ENCODE measurements around the gene EXOG.

Gene EXOG

DNA sequence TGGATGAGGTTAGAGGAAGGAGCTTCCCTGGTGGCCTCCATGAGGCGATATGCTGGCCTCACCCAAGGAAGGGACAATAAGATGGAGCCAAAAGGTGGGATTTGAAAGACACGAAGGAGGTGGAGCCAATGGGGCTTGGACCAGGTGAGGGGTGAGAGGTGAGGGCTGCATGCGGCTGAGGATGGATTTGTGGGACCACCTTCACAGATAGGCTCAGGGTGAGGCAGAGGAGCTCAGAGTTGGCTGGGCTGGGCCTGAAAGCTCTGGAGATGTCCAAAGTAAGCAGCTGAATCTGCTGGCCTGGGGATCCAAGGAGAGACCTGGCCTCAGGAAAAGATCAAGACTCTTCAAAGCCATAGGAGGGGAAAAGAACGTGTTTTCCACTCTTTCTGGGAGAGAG, 49.8 kb downstream of the EXOG start:
- DNase-seq (ENCODE audit: low read depth in 2 of 2): no peak

DNA sequence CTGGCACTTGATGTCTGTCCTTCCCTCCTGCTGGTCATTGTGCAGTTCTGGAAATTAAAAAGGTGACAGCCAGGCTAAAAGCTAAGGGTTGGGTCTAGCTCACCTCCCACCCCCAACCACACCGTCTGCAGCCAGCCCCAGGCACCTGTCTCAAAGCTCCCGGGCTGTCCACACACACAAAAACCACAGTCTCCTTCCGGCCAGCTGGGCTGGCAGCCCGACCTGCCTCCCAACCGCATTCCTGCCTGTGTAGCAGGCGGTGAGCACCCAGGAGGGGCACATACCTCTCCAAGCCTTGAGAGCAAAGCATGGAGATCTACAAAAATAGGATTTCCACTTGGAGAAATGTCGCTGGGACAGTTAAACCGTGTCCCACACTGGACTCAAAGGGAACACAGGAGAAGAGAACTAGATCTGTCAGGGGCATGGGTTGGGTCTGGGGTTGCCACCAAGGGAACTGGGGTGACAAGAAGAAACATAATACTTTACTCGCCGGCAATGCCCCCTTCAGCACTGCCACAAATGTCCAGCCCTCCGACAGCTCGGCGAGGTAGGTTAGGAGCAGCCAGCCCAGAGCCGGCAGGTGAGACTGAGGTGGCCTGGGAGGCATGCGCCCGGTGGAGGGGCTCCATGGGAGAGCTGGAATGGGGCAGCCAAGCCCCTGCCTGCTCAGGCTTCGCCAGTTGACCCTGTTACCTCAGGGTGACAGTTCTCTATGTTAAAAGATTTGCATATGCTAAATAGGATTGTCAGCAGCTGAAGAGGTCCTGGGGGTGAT, 52.2 kb downstream of the EXOG start:
- DNase-seq (ENCODE audit: low read depth in 2 of 2): no peak

DNA sequence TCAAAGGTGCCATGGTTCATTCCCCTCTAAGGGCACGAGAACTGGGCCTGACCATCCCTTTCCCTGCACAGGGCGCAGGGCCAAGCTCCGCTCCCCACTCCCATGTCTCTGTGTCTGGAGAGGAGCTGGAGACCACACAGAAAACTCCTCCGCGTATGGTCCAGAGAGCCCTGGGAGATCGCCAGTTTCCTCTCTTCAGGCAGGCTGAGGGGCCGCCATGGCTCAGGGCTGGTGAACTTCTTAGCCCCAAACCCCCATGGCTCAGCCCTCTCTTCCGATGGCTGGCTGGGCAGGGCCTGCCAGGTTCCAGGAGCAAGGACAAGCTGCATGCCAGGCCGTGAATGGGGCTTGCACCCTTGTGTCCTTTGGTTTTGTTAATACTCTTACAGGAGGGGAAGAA, 52.9 kb downstream of the EXOG start:
- DNase-seq (ENCODE audit: low read depth in 2 of 2): no peak

DNA sequence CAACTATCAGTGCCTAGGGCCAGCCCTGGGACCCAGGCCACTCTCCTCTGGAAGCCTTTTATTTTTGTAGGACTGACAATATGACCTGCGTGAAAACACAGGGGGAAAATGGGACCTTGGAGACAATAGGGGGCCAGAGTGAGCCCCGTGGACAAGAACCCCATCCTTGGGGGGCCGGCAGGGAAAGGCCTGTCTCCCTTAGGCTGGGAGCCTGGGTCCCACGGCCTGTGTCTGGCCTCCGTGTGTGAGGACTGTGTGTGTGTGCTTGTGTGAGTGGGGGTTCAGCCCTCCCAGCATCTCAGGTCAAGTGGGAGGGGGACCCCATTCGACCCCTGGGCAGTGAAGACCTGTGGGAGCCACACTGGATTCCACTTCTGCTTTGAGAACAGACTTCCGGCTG, 53.3 kb downstream of the EXOG start:
- no peak for DNase-seq (ENCODE audit: low read depth in 2 of 2)

DNA sequence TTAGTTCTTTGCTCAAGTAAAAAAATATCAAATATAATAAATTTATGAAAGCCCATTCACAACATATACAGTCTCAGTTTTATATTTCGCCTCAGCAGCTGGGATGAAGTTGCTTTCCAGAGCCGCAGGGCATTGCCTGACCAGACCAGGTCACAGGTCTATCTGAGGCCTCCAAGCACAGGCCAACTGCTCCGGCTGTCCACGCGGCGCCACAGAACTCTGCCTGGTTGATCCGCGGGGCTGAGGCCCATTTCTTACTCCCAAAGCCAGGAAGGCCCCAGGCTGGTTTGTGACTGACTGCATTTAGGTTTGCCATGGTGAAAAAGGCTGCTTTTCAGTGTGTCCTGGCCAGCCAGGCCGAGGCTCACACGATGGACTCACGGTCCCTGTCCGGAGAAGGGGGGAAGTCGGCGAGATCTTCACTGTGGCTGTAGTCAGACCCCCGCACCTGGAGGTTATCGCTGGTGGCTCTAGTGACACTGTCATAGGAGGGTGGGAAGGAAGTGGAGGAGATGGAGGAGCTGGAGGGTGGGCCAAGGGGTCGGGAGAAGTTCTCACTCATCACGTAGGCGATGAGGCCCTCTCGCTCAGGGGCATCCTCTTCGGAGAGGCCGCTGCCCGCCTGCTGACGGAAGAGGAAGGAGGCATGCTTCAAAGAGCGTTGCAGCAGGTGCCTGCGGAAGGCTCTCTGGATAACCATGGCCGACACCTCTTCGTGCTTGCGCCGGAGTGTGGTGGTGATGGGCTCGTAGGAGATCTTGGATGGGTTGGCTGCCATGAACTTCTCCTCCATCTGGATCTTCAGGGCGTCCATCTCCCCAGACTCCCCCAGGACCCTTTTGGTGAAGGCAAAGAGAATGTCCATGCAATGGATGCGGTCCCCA, 54.1 kb downstream of the EXOG start:
- DNase-seq (ENCODE audit: low read depth in 2 of 2): no peak

DNA sequence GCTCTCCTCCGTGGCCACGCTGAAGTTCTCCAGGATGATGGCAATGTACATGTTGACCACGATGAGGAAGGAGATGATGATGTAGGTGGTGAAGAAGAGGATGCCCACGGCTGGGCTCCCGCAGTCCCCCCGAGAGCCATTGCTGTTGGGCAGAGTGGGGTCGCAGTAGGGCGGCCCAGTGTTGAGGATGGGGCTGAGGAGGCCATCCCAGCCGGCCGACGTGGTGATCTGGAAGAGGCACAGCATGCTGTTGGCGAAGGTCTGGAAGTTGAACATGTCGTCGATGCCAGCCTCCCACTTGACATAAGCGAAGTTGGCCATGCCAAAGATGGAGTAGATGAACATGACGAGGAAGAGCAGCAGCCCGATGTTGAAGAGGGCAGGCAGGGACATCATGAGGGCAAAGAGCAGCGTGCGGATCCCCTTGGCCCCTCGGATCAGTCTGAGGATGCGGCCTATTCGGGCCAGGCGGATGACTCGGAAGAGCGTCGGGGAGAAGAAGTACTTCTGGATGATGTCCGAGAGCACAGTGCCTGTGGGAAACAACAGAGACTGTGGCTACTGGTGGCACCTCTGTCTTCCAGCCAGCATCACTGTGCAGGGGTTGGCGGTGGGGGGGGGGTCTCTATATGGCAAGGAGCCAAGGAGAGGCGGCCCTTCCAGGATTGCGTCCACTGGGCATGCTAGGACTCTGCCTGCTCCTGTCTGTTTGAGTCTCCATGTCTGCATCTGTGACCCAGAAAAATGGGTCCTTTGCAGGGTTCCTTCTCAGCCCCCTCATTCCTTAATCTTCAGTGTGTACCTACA, 55.1 kb downstream of the EXOG start:
- no peak for DNase-seq (ENCODE audit: low read depth in 2 of 2)

DNA sequence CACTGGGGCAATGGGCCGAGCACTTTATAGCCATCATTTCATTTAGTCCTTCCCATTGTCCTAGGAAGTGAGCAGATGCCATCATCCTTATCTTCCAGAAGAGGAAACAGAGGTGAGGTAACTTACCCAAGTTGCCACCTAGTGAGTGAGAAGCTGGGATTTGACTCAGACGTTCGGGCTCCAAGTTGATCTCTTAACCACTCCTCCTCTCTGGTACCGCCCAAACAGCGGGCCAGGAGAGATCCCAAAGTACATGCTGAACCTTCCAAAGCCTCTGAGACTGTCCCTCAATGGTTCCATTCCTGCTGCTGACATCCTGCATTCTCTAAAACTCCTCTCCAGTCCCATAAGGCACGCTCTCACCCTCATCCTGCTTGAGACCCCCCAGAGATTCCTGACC, 56.2 kb downstream of the EXOG start:
- DNase-seq (ENCODE audit: low read depth in 2 of 2): no peak

DNA sequence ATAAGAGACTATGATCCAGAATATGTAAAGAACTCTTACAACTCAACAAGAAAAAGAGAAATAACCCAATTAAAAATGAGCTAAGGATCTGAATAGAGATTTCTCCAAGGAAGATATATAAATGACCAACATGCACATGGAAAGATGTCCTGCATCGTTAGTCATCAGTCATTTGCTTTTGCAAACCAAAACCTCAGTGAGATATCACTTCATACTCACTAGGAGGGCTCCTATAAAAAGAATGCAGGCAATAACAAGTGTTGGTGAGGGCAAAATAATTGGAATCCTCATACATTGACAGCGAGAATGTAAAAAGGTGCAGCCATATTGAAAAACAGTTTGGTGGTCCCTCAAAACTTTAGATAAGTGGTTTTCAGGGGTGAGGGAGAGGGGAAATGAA, 56.9 kb downstream of the EXOG start:
- no peak for DNase-seq (ENCODE audit: low read depth in 2 of 2)

DNA sequence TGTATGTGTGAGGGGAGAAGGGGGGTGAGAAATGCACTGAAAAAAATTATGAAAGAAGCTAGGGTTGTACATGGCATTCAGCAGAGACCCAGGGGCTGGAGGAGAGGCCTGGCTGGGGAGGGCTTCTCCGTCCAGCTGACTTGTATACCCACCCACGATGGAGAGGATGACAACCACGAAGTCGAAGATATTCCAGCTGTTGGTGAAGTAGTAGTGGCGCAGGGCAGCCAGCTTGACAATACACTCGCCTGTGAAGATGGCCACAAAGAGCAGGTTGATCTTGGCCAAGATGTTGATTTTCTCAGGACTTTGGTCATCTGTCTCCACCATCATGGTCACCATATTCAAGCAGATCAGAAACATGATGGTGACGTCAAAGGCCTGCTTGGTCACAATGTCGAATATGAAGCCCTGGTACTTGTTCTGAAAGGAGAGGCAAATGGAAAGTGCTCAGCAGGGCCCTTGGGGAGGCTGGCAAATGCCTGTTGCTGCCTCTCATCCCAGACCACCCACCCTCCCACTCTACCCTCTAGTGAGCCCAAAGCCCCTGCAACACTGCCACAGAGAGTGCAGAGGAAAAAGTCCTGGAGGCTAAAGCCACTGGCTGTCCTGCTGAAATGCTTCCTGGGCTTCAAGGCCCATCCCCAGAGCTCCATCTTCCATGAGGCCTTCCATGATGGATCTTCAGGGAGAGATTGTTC, 58.1 kb downstream of the EXOG start:
- no peak for DNase-seq (ENCODE audit: low read depth in 2 of 2)

DNA sequence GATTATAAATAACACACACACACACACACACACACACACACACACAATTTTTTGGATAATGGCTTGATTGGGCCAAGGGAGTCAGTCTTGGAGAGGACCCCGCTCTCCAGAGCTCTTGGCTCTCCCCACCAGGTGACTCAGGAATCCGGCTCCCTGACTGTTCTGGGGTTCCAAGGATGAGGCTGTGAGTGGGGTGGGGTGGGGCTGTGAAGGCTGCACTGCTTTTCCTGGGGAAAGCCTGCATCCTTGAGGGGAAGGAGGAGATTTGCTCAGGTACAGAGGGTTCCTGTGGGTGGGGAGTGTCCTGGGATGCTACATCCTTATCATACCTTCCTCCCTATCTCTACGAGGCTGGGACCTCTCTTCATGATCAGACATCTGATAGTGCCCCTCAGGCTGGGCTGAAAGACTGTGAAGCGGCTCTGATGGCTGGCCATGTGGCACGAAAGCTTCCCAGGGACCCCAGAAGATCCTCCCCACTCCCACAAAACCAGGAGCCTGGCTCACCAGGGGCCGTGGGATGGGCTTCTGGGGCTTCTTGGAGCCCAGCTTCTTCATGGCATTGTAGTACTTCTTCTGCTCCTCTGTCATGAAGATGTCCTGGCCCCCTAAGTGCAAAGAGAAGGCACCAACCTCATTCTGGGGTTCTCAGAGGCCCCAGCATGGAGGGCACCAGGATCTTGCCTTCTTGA, 59.2 kb downstream of the EXOG start:
- no peak for DNase-seq (ENCODE audit: low read depth in 2 of 2)

DNA sequence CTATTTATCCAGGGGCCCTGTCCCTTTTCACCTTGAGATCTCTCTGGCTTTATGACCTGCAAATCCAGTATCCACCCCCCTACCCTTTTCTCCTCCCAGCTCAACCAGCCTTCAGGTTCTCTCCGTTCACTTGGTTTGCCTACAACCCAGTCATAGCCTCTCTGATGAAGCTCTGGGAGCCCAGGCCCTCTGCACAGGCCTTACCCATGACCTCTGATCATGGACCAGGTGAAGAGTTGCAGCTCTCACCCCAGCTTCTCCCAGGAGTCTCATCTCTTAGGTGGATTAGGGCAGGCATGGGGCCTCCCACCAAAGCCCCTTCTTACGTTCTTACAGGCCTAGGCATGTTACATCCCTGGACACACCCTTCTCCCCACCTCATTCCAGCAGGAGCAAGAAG, 59.8 kb downstream of the EXOG start:
- no peak for DNase-seq (ENCODE audit: low read depth in 2 of 2)

DNA sequence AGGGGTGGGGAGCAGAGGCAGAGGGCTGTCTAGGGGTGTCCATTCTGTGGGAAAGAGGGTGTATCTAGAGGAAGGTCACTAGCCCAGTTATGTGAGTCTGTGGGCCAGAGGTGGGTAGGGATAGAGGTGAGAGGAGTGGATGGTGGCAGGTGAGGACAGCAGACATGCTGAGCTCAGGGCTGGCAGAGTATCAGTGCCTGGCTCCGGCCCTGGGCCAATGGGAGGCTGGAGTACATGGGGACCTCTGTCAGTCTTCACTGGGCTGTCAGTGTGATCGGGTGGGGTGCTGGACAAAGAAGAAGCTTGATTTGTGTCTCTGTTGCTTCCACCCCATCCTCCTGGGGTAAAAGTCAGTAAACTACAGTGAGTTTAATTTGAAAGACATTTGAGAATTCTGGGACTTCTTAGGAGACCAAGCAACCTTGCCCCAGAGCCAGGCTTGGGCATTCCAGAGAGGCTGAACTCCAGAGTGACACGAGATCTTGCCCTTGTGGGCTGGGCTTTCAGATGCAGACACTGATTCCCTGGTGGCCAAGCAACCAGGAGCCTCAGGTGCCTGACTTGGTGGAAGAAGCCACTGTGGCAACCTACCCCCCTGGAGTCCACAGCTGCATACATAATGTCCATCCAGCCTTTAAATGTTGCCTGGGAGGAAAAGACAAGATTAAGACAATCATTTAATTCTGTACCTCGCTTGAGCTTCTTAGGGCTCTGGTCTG, 60.7 kb downstream of the EXOG start:
- no peak for DNase-seq (ENCODE audit: low read depth in 2 of 2)

DNA sequence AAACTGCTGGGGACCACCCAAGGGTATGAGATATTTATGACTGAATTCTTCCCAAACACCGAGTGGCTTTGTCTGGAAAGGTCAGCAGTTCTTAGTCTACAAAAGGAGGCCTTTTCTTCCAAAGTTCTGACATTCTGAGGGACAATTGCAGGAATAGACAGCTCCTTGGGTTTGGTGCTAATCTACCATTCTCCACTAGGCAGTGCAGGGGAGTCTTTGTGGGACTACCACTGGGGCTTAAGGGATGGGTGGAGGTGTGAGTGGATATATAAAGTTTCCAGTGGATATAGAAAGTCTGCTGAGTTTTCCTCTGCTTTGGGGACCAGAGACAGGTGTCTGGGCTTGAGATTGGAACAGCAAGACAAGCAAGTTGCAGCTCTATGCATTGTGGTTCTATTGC, 62.7 kb downstream of the EXOG start:
- no peak for DNase-seq (ENCODE audit: low read depth in 2 of 2)

DNA sequence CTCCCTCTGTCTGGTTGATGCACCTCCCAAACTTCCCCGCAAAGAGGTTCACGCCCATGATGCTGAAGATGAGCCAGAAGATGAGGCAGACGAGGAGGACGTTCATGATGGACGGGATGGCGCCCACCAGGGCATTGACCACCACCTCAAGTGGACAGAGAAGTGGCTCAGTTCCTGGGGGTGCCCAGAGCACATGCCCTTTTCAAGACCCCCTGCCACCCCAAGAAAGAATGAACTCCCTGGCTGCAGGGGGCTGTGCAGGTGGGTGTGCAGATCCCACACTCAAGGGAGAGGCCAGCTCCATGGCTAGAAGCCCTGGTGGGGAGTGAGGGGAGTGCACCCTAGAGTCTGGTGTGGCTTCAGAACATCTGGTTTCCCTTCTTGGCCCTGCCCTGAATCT, 64.1 kb downstream of the EXOG start:
- no peak for DNase-seq (ENCODE audit: low read depth in 2 of 2)

DNA sequence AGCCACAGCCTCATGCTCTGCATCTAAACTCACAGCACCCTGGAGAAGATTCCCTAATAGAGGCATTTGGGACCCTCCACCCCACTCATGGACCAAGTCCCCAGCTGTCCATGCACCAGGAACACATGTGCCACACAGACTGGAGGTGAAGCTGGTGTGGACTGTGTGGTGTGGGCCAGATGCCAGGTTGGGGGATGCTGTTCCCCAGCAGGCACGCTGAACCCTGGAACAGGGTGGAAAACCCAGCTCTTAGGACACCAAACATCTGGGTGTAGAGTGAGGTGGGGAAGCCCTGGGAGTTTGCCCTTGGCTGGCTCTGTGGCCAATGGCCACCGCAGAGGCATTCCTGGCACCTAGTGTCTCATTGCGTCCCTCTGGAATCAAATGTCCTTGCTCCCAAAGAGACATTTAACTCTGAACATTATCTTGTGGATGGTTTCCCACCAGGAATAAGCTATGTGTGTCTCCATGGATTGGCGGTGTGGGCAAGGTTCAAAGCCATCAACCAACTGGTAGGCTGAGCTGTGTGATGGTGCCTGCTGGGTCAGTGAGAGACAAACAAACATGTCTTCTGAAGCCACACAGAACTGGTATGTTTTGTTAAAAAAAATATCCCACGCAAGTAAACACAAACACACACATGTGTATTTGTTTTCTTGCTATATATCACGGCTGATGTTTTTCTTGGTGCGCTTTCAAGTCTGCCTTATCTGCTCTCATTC, 65.0 kb downstream of the EXOG start:
- no peak for DNase-seq (ENCODE audit: low read depth in 2 of 2)

DNA sequence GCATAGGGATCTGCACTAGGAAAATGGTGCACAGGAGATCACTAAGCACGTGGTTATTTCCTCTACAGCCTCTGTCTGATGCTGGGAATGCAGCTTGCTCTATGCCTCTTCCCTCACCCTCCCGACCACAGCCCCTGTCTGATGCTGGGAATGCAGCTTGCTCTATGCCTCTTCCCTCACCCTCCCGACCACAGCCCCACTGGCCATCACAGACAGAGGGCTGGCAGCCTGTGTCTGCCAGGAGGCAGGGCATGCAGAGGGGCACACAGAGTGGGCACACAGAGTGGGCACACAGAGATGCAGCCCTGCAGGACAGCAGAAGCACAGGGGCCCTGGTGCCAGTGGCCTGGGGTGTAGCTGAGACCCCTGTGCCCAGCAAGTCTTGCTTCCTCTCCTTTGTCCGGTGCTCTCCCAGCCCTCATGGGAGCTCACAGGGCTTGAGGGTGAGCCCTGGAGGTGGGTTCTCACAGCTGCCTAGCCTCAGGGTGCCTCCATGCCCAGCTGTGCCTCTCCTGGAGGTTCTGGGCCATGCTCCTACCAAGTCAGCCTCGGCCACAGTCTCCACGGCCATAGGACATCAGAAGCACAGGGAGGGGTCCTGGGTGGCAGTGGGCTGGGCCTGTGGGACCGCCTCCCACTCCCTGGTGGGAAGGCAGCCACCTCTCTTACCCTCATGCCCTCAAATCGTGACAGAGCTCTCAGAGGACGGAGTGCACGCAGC, 65.8 kb downstream of the EXOG start:
- DNase-seq (ENCODE audit: low read depth in 2 of 2): no peak

DNA sequence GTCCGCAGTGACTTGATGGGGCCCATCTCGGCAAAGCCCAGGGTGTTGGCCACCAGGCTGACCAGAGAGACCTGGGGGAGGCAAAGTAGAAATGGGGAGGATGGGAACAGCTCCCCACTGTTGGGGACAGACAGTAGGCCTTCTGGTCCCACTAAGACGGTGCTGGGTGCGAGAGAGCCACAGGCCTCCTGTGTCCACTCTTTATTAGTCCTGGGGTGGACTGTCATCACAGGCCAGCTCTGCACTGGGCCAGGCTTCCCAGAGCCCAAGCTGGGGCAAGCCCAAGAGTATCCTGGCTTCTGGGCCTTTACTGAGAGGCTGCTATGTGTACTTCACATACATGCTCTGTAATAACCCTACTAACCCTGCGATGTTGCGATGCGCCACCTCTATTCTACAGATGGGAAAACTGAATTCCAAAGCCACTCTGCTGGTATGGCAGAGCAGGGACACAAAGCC, 66.4 kb downstream of the EXOG start:
- no peak for DNase-seq (ENCODE audit: low read depth in 2 of 2)

DNA sequence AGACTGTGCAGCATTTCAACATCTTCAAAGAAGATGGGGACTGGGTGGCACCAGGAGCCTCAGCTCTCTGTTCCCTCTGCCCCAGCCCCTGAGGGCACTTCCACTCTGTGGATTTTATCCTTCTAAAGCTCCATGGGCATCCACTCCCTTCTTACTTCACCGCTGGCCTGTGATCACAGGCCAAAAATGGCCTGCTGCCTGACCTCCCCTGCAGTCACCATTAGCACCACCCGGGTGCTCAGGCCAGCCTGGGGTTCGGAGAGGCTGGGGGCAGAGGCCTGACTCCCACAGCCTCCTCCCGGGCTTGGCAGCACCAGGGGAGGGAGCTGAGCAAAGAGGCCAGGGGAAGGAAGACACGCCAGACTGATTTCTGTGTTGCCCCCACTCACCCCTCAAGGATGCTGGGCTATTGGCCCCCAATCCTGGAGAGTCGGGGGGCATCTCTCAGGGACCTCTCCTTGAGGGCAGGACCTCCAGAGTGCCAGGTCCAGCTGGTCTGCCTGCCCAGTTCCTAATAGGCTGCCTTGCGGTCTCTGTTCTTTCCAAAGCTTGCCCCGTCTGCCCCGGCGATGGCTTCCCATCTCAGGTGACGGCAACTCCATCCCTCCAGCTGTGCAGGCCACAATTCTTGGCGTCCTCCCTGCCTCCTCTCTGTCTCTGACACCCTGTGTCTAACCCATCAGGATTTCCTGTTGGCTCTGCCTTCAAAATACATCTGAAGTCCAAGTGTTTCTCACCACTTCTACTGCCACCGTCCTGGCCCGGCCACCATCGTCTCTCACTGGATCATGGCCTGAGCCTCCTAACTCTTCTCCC, 67.1 kb downstream of the EXOG start:
- no peak for DNase-seq (ENCODE audit: low read depth in 2 of 2)
